Esophagus squamous epithelium (tissue), 4 donors: ENCODE measurements around the gene FRMPD2.

Source experiments
- CTCF ChIP-seq, 6 experiments: fragments of 450-650 bp in 4 of 6; fragments of 200-600 bp in 2 of 6; sonication (generic) in 2 of 6; IDR thresholded peaks; one replicate each; pipeline ENCODE4 v1.5.1; 2016 to 2019; ENCODE audit warnings: antibody characterized with exemption in 6 of 6, mild to moderate bottlenecking in 4 of 6, moderate library complexity in 4 of 6
- POLR2A ChIP-seq, 4 donors: fragments of 450-650 bp; IDR thresholded peaks; one replicate each; pipeline ENCODE4 v1.6.1; 2017; ENCODE audit warnings: antibody characterized with exemption in 4 of 4, mild to moderate bottlenecking in 4 of 4, moderate library complexity in 3 of 4

GRCh38 chr10:48302515-48303476 lies 28.3 kb upstream of the FRMPD2 start:
- TF ChIP-seq CTCF (IDR thresholded peaks at IDR 0.05) (no peak), POLR2A (IDR thresholded peaks at IDR 0.05) (no peak)
